ENCODE results near the gene AHR. TPM values are rescaled to one million over a fixed set of nuclear protein-coding genes. Genes with fewer than 3 reads are reported as not detected.

The AHR gene
- total RNA-seq, 2 donors from 2014 or later, result 30.3 to 48.9 TPM

DNA sequence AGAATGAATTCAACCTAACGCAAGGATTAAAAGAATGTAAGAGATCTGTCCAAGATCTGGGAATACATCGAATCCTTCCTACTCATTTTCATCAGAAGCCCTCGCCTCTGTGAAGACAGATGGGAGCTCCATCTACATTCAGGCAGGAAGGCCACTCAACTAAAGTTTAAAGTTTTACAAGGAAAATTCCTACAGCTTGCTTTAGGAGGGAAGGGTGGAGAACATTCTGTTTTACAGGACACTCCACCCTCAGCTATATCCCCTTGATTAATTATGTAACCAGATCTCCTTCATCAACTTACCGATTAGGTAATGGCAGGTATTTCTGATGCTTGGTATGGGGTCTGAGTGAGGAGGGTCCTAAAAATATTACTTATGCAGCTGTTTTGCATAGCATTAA, 5.6 kb upstream of the AHR start:
- intact Hi-C loops (cut with DNase I), result no loop called here
- Histone ChIP-seq H3K9me3 (no peaks in the 10 kb centered on the region), H3K4me1 (no peaks in the 10 kb centered on the region), H3K9ac (ENCODE audit: low read depth in 2 of 2, low read length in 2 of 2) (no peak overlapping the region), H3K27me3 (no peaks in the 10 kb centered on the region), H3K4me3 (no peak overlapping the region), H3K36me3 (no peaks in the 10 kb centered on the region), H3K27ac (no peak overlapping the region)
- no peak for DNase-seq
- TF ChIP-seq, protein P1, sequence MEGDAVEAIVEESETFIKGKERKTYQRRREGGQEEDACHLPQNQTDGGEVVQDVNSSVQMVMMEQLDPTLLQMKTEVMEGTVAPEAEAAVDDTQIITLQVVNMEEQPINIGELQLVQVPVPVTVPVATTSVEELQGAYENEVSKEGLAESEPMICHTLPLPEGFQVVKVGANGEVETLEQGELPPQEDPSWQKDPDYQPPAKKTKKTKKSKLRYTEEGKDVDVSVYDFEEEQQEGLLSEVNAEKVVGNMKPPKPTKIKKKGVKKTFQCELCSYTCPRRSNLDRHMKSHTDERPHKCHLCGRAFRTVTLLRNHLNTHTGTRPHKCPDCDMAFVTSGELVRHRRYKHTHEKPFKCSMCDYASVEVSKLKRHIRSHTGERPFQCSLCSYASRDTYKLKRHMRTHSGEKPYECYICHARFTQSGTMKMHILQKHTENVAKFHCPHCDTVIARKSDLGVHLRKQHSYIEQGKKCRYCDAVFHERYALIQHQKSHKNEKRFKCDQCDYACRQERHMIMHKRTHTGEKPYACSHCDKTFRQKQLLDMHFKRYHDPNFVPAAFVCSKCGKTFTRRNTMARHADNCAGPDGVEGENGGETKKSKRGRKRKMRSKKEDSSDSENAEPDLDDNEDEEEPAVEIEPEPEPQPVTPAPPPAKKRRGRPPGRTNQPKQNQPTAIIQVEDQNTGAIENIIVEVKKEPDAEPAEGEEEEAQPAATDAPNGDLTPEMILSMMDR (IDR thresholded peaks at IDR 0.05), result no peak

GRCh38 chr7:17293481-17293880, 5.0 kb upstream of the AHR start:
- Histone ChIP-seq H3K4me3 (no peak overlapping the region), H3K4me1 (no peaks in the 10 kb centered on the region), H3K9me3 (no peaks in the 10 kb centered on the region), H3K27me3 (no peaks in the 10 kb centered on the region), H3K27ac (no peak overlapping the region), H3K9ac (ENCODE audit: low read depth in 2 of 2, low read length in 2 of 2) (no peak overlapping the region), H3K36me3 (no peaks in the 10 kb centered on the region)
- TF ChIP-seq, protein P1 (IDR thresholded peaks at IDR 0.05), result no peak
- intact Hi-C loops (cut with DNase I), result no loop called here
- no peak for DNase-seq

DNA sequence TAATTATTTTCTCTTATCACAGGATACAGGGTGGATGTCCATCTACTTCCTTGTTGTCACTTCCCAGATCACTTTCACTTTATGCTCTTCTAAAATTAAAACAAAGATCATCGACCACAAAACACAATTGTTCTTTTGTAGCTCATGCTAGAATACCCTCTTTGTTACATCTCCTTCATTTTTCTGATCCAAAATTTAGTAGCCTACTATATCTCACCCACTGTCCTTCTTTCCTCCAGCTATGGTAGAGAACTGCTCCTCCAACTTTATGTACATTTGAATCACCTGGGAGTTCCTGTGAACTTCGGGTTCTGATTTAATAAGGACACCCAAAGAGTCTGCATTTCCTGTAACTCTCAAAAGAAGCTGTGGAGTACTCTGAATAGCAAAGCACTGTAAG, 1.2 kb upstream of the AHR start:
- no peak overlapping the region for H3K4me3 ChIP-seq
- H3K27ac ChIP-seq, result peak overlapping the region; percentile 34
- no peak for DNase-seq
- TF ChIP-seq, protein P1 (IDR thresholded peaks at IDR 0.05), result no peak
- no peaks in the 10 kb centered on the region for H3K9me3 ChIP-seq
- no peak overlapping the region for H3K9ac ChIP-seq (ENCODE audit: low read depth in 2 of 2, low read length in 2 of 2)
- H3K27me3 ChIP-seq, result no peaks in the 10 kb centered on the region
- H3K4me1 ChIP-seq, result no peaks in the 10 kb centered on the region
- intact Hi-C loops (cut with DNase I), result loop anchor here (5.0 kb wide), 1 partner anchor 315 kb away; no protein-coding TSS in a partner anchor
- H3K36me3 ChIP-seq, result no peaks in the 10 kb centered on the region

DNA sequence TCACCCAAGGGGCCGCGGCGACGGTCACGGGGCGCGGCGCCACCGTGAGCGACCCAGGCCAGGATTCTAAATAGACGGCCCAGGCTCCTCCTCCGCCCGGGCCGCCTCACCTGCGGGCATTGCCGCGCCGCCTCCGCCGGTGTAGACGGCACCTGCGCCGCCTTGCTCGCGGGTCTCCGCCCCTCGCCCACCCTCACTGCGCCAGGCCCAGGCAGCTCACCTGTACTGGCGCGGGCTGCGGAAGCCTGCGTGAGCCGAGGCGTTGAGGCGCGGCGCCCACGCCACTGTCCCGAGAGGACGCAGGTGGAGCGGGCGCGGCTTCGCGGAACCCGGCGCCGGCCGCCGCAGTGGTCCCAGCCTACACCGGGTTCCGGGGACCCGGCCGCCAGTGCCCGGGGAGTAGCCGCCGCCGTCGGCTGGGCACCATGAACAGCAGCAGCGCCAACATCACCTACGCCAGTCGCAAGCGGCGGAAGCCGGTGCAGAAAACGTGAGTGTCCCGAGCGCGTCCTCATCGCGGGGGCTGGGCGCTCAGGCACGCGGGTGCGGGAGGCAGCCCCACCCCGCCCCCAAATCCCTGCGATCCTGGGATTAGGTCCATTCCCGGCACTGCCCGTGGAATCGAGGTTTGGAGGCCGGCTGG, 509 bp downstream of the AHR start:
- H3K9me3 ChIP-seq, result no peaks in the 10 kb centered on the region
- H3K27ac ChIP-seq, result peak overlapping the region; percentile 99
- intact Hi-C loops (cut with DNase I), result loop anchor here (5.0 kb wide), 1 partner anchor 317 kb away; no protein-coding TSS in a partner anchor
- peak overlapping the region; percentile 92 to 100 for H3K9ac ChIP-seq (ENCODE audit: low read depth in 2 of 2, low read length in 2 of 2)
- no peaks in the 10 kb centered on the region for H3K4me1 ChIP-seq
- TF ChIP-seq, protein P1 (IDR thresholded peaks at IDR 0.05), result no peak
- peak overlapping the region; percentile 95 for H3K4me3 ChIP-seq
- peak; percentile 64 for DNase-seq
- no peaks in the 10 kb centered on the region for H3K36me3 ChIP-seq
- no peaks in the 10 kb centered on the region for H3K27me3 ChIP-seq

DNA sequence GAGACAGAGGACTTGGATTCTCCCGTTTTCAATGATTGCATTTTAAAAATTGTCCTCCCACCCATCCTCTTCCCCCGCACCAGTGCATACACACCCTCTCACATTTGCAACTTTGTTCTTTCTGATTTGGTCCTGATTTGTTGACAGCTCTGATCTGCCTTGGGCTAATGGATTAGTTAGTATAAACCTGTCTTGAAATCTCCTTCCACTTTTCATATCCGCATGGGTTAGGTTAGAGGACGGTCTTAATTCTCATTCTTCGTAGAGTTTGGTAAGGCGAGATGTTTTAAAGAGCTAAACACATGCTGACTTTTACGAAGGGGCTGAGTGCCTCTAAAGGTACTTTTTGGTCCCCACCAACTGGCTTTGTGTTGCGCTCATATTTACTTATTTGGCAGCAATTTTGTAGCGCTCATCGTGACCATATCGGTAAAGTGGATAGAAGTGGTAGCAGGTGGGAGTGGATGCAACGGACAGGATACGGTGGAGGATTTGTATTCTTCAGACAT, 1.1 kb downstream of the AHR start:
- DNase-seq, result peak; percentile 31
- H3K9me3 ChIP-seq, result no peaks in the 10 kb centered on the region
- peaks cover 4% of the 10 kb centered on the region for H3K4me1 ChIP-seq
- TF ChIP-seq, protein P1 (IDR thresholded peaks at IDR 0.05), result no peak
- peak overlapping the region; percentile 95 for H3K4me3 ChIP-seq
- intact Hi-C loops (cut with DNase I), result loop anchor here (5.0 kb wide), 1 partner anchor 317 kb away; no protein-coding TSS in a partner anchor
- H3K27me3 ChIP-seq, result no peaks in the 10 kb centered on the region
- H3K36me3 ChIP-seq, result no peaks in the 10 kb centered on the region
- H3K9ac ChIP-seq (ENCODE audit: low read depth in 2 of 2, low read length in 2 of 2), result peak overlapping the region; percentile 92 to 100
- H3K27ac ChIP-seq, result peak overlapping the region; percentile 99

Data from colonic mucosa (tissue), 4 donors.